ENCODE data around the gene TOP3B.
"Not testable (repeated sequence)": the region's sequence is repeated elsewhere in the genome, so short reads cannot be mapped to it uniquely, and the experiment has no call there.

The TOP3B gene

DNA sequence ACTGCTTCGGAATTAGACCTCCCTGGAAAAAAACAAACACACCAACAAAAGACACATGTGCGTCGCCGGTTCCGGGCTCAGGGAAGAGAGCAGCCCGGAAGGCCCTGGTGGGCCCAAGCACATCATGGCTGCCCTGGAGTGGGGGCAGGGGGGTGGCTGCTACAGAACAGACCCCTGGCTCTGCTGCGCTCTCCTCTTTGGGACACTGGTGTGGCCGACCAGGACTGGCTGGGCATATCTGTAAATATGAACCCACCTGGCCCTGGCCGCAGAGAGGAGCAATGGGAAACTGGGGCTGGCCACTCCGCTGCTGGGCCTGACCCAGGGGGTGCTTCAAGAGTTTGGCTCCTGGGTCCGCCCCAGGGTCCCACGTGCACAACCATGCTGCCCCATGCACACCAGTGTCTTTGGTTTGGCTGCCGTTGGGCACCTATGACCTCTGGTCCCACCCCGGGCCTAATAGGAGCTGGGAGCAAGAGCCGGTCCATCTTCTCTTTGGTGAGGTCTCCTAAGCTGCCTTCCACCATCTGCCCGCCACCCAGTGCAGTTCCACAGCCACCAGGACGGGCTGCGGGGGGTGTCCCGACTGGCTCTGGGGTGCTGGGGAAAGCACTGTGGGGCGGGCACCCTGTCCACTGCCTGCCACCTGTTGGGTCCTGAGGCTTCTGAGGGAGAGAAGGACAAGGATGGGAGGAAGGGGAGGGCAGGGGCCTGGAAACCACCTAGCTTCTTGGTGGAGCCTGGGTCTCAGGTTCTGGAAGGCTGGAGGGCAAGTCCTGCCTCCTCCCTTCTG, 60.0 kb downstream of the TOP3B start:
- no peak for DNase-seq (ENCODE audit: low read depth)

DNA sequence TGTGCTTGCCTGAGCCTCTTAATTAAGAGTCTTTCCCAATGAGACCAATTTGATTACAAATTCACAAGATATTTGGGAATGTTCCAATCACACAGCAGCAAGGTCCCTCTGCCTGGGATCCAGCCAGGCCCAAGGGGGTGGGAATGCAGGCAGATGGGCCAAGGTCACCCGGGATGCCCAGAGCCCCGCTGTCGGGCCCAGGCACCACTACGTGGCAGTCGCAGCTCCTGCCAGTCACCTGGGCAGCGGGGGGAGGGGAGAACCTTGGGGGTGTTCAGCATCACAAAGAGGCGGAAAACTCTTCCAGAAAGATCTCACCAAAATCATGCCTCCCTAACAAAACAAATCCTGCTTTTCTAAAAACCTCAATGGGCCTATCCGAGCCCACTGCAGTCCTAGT, 60.9 kb downstream of the TOP3B start:
- no peak for DNase-seq (ENCODE audit: low read depth)

DNA sequence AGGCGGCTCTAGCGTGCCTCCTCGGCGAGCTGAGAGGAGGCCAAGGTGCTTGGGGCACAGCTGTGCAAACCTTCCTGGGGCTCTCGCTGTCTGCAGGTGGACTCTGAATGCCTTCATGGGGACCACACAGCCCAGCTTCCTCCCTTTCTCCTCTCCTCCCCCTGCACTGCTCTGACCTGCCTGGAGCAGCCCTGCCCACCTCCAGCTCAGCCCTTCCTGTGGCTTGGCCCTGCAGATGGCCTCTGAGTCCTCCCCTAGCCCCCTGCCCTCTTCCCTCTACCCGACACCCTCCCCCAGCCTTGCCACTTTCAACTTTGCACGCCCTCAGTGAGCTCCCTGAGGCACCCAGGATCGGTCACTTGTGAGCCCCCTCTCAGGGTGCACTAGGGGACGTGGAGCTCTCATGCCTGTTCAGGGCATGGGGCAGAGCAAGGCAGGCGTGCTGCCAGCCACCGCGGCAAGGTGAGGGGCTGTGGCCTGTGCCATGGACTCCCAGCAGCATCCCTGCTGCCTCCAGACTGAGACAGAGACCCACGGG, 61.3 kb downstream of the TOP3B start:
- no peak for DNase-seq (ENCODE audit: low read depth)

DNA sequence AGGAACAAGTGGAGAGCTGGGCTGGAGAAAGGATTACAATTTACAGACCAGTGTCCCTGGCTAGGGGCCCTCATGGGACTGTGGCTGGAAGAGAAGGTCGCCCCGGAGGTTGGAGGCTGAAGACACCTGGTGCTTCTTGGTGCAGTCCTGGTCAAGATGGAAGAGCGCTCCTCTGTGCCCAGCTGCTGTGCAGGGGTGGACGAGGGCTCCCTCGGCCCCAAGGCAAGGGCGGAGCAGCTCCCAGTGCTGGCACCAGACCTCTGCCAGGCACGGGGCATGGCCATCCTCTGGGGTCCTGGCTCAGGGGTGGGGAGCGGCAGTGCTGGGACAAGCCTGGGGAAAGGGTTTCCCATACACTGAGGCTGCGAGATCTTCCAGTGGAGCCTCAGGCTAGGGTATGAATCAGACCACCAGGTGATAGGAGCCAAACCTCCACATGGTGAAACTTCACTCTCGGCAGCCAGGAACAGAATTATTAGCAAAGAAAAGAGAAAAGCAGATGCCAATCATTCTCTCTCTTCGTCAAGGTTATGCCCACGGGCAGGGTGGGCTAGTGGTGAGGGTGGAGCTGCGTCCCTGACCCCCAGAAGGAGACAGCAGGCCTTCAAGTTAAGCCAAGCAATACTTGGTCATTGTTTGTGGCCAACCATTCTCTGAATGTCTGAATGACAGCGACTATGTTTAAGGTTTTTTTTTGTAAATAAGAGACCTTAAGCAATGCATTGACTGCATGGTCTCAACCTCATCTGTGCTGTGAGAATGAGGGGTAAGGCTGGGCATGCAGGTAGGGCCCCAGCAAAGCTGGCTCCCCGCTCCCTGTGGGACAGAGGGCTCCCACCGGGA, 62.0 kb downstream of the TOP3B start:
- no peak for DNase-seq (ENCODE audit: low read depth)

DNA sequence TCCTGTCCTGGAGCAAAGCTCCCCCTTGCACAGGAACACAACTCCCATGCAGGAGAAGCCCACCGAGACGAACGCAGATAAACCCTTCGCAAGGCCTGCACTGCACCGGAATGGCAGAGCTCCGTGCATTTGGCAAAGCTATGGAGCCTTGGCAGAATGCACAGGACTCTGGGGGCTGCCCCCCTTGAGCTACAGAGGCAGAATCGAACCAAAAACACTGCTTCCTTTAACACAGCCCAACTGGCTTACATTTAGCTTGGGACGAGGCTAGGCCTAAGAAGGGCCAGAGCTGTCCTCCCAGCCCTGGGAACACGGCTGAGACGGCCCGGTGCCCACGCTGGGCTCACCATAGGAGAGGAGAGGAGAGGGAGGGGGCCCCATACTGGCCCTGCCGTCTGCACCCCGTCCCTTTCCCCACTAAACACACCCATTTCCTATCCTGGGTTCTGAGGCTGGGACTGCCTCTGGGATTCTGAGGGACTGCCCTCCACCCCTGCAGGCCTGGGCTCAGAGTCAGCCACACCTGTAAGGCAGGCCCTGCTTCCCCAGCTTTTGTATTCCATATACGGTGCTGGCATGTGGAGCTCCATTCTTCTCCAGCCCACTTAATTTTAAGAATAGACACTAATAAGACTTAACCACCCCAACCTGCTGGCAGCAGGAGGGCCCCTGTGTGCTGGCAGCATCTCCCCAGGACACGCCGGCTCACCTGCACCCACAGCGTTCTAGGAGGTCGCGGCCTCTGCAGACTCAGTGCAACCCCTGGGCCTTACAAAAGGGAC, 62.9 kb downstream of the TOP3B start:
- no peak for DNase-seq (ENCODE audit: low read depth)

DNA sequence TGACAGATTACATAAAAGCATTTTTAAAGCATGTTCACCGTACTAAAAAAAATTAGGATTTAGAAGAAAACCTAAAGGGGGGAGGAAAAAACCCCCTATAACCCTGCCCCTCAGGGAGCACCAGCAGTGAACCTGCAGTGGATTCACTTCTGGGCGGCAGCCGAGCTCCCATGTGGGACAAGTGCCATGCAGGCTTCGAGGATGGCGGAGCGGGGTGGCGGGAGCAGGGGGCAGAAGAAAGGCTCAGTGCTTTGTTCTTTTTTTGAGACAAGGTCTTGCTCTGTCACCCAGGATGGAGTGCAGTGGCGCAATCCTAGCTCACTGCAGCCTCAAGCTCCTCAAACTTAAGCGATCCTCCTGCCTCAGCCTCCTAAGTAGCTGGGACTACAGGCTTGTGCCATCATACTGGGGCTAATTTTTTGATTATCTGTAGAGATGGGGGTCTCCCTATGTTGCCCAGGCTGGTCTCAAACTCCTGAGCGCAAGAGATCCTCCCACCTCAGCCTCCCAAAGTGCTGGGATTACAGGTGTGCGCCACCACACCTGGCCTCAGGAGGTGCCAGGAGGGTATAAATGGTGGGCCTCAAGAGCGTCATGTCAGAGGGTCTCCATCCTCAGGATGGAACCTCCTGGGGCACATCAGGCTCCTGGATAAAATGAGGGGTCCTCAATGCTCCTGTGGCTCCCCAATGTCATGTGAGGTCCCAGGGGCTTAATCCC, 64.0 kb downstream of the TOP3B start:
- DNase-seq (ENCODE audit: low read depth), result no peak

DNA sequence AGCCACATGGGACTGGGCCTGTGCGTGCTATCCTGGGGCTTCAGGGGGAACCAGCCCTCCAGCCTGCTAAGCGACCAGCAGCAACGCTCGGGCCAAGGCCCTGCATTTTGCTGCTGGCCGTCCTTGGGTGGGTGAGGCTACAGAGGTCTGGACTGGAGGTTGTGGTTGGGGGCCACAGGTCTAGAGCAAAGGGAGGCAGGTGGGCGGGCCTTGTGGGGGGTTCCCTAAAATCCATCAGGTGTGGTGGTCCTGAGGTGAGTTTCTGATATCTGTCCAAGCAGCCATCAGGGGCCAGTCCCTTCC, 64.7 kb downstream of the TOP3B start:
- no peak for DNase-seq (ENCODE audit: low read depth)

DNA sequence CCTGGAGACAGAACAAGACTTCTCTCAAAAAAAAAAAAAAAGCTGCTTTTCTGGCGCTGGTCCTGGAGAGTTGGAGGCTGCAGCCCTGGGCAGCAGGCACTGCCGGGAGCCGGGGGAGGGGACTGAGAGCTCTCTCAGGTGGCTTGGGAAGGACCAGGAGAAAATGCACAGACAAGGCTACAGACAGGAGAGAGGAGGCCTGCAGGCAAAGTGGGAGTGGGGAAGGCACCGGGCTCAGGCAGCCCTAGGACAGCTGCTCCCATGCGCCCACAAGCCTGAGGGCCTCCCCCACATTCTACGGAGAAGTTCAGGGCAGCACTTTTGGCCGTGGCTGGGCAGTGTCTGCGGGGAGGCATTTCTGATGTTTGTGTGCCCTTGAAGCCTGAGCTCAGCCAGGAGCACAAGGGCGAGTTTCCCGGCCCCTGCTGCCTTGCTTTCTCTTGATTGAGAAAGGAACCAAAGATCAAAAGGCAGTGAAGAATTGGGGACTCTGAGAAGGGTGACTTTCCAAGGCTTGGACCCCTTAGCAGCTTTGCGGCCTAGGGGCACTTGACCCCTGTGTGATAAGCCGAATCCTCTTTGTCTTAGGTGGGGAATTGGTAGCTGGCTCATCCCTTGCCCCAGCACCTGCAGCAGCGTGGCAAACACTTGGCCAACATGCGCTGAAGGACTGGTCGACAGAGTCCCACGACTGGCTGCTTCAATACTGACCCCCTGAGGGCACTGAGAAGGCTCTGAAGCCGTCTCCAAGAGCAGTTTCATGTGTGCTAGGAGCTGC, 65.2 kb downstream of the TOP3B start:
- no peak for DNase-seq (ENCODE audit: low read depth)

DNA sequence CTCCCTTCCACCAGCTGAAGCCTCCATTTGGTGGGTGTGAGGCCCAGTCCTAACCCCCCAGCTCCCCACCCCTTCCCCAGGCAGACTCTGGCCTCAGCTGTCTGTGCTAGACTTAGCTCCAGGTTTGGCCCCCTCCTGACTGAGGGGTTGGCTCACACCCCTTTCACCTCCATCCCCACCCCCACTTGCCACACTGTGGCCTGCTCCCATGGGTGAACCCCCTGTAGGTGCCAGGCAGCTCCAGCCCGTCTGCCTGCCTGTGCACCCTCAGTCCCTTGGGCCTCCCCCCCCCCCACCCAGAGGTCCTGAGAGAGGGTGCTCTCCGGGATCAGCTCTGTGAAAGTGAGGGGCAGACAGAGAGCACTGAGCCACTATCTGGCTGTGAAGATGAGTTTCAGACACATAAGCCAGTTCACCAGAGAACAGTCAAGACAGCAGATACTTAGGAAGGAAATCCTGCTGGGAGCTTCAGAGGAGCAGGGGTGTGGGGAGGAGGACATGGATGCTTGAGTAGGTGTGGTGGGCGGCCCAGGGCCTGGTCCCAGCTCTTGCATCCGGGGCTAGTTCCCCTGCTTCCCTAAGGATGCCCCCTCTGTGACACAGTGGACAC, 66.2 kb downstream of the TOP3B start:
- DNase-seq (ENCODE audit: low read depth), result no peak

DNA sequence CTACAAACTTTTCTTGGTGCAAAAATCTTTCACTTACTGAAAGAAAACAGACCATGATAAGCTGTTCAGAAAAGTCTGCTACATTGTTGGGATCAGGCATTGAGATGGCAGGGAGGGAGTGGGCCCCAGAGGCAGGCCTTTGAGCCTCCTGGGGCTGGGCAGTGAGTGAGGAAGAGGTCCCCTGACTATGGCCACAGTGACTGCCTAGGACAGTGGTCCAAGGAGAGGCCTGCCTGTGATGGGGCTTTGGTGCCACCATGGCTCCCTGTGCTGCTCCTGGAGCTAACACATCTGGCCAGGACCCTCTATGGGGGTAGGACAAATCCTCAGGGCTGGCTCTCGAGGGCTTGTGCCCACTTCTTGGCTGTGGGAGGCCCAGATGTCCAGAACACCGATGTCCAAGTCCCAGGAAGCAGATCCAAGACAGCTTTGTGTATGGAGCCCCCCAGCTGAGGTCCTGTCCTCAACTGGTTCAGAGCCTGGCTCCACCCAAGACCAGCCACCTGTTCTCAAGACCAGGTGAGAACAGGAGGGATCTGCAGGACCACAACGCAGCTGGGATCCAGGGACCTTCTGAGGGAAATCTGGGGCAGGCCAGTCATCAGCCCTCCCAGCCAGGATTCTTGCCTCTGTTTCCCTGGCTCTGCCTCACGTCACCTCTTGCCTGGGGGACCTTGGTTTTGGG, 66.8 kb downstream of the TOP3B start:
- no peak for DNase-seq (ENCODE audit: low read depth)

DNA sequence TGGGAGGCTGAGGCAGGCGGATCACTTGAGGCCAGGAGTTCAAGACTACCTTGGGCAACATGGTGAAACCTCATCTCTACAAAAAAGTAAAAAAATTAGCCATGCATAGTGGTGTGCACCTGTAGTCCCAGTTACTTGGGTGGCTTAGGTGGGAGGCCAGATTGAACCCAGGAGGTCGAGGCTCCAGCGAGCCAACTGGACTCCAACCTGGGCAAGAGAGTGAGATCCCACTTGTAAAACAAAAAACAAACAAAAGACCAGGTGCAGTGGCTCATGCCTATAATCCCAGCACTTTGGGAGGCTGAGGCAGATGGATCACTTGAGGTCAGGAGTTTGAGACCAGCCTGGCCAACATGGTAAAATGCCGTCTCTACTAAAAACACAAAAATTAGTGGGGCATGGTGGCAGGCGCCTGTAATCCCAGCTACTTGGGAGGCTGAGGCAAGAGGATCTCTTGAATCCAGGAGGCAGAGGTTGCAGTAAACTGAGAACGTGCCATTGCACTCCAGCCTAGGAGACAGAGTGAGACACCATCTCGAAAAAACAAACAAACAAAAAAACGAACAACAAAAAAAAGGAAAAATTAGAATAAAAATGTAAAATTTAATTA, 68.4 kb downstream of the TOP3B start:
- not testable (repeated sequence) for DNase-seq (ENCODE audit: low read depth)

DNA sequence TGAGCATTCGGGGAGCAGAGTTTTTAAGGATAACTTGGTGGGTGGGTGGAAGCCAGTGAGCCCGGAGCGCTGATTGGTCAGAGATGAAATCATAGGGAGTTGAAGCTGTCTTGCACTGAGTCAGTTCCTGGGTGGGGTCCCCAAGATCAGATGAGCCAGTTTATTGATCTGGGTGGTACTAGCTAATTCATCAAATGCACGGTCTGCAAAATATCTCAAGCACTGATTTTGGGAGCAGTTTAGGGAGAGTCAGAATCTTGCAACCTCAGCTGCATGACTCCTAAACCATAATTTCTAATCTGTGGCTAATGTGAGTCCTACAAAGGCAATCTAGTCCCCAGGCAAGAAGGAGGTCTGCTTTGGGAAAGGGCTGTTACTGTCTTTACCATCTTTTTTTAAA, 72.2 kb downstream of the TOP3B start:
- DNase-seq (ENCODE audit: low read depth), result not testable (repeated sequence)

DNA sequence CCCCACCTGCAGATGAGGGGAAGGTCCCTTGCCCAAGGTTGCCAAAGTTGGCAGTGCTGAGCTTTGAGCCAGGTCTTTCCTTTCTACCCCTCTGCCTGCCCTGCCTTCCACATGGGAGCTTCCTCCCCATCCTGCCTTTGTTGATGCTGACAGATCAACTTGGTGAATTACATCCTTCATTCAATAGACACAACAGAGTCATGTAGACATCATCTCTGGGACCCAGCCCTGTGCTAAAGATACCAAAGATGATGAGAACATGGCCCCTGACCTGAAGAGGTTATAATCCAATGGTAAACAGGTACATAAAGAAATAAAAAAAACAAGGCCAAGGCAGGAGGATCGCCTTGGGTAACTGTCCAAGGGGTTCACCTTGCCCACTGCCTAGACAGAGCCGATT, 72.7 kb downstream of the TOP3B start:
- no peak for DNase-seq (ENCODE audit: low read depth)

DNA sequence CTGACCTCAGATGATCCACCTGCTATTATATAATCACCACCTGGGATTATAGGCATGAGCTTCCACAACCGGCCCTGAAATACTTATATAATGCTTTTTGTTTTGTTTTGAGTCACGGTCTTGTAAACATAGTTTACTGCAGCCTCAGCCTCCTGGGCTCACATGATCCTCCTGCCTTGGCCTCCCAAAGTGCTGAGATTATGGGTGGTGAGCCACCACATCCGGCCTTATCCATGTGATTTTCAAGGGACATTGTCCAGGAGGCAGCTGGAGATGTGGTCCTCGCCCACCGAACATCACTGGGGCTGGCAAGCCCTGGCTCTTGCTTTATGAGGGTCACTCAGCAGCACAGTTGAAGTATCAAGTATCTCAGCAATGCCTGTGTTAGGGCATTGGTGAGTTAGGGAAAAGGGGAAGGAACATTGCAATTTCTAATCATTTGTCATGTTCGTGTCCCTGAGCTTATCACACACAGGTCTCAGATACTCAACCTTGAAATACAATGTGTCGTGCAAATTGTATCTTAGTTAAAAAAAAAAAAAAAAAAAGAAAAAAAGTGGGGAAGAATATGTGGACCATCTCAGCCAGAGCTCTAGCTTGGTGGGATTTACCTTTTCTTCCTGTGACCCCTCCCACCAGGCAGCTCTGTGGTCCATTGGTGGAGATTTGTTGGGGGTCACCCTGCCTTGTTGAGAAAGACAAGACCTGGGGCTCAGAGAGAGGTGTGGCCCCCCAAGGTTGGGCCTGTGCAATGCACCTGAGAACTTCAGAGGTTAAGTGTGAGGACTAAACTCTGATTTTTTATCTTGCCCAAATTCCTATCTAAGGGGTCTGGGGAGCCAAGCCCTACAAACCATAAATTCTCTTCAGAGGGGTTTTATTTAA, 74.7 kb downstream of the TOP3B start:
- no peak for DNase-seq (ENCODE audit: low read depth)
